Glomerular endothelial cell (primary cell): ENCODE data around the gene TMEM165. TPM values are rescaled to one million over a fixed set of nuclear protein-coding genes. Genes with fewer than 3 reads are reported as not detected.

ENCODE experiments used
- DNase-seq: peaks from one replicate; pipeline ENCODE4 v3.0.0-alpha.2; 2011; ENCODE audit warnings: low read depth, low spot score; ENCODE audit errors: extremely low read depth
- total RNA-seq: library from RNA; depleted of rRNA; stranded (reverse); fragments of >200 nt; gene quantifications from 2 replicates; pipeline ENCODE4 v1.2.3, GENCODE V29; 2015

The TMEM165 gene
- total RNA-seq, 1 donor from 2014 or later, result 228 TPM

DNA sequence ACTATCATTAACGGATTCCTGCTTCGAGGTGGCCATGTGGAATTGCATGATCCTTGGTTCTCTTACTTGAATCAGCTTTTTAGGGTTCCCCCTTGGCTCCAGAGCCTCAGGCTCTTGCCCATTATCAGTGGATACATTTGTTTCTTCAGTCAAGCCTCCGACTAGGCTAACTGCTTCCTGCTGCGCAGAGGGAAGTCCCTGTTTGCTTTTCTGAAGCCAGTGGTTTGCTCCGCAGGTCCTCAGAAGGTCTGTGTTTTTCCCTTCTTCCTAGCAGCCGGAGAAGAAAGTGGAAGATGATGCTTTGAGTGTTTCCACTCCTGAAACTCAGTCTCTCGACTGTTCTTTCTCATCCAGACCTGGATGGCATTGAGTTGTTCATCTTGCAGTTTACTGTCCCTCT is 29.1 kb upstream of the TMEM165 start:
- DNase-seq, result no peak

DNA sequence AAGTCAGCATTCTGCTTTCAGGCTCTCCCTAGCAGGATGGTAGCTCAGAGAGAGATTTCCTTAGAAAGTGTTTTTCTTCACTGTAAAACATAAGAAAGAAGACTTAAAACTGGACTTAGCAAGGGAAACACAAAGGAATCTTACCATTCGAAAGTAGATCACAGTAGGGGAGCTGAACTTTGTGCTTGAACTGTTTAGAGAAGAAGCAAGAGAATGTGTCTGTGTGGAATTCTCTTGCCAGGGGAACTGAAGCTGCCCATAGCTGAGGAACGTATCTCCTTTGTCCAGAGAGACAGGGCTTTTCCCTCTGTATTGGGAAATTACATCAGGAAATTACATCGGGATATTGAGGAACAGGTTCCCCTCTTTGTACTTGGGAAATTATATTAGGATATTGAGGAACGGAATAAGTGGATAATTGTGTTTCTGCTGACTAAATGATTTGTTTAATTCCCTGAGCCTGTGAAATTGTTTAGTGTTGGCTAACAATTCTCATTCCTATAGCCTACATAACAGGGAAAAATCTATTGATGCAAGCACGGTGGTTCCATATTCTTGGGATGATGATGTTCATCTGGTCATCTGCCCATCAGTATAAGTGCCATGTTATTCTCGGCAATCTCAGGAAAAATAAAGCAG is 28.6 kb upstream of the TMEM165 start:
- DNase-seq, result no peak

DNA sequence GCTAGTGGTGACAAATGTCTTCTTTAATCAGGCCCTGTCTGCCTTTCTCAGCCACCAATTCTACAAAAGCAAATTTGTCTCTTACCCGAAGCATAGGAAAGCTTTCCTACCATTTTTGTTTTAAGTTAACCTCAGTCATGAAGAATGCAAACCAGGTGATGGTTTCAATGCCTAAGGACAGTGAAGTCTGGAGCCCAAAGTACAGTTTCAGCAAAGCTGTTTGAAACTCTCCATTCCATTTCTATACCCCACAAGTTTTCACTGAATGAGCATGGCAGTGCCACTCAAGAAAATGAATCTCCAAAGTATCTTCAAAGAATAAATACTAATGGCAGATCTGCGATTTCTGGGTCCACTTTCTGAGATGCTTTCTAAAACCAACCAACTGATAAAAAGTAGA is 25.8 kb upstream of the TMEM165 start:
- no peak for DNase-seq

DNA sequence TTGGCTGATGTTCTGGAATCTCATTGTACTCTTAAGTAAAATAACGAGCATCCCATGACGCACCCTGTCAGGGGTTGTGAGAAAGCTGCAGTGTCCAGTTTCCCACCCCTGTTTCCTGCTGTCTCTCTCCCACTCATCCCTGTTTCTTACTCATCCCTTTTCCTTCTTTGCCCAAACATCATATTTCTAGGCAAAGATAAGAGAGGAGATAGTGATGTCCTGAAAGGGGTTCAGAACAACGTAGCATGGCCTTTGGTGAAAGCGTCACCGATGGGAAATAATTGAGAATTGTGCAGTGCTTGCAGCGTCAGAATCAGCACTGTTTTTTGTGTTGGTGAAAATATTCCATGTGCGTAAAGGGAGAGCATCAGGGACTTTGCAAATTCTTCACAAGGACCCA is 23.5 kb upstream of the TMEM165 start:
- no peak for DNase-seq

DNA sequence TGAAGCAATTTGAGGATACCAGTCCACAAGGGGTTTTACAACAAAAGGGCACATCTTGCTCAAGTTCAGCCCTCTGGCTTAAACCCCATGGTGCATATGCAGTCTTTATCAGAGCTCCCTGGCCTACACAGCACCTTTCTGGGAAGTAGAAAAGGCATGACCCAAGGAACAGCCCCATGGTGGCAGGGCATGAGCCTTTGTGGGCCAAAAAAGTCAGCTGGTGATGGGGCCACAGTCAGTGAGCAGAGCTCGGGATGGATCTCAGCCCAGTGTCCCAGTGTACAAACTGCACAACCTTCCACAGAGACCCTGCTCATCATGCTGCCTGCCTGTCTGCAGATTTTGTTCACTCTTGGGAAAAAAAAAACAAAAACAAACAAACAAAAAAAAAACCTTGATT is 22.3 kb upstream of the TMEM165 start:
- no peak for DNase-seq

DNA sequence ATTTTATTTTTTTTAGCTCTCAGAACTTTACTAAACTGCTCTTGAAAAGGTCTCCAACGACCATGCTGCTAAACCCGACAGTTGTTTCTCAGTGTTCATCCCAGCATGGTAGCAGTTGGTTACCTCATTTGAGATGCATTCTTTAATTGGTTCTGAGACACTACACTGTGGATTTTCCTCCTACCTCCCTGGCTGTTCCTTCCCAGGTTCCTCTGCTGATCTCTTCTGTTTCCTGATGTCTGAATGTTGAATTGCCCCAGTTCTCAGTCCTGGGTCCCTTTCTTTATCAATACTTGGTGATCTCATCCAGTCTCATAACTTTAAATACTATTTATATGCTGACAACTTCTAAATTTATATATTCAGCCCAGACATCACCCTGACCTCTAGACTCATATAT is 19.1 kb upstream of the TMEM165 start:
- DNase-seq, result no peak

DNA sequence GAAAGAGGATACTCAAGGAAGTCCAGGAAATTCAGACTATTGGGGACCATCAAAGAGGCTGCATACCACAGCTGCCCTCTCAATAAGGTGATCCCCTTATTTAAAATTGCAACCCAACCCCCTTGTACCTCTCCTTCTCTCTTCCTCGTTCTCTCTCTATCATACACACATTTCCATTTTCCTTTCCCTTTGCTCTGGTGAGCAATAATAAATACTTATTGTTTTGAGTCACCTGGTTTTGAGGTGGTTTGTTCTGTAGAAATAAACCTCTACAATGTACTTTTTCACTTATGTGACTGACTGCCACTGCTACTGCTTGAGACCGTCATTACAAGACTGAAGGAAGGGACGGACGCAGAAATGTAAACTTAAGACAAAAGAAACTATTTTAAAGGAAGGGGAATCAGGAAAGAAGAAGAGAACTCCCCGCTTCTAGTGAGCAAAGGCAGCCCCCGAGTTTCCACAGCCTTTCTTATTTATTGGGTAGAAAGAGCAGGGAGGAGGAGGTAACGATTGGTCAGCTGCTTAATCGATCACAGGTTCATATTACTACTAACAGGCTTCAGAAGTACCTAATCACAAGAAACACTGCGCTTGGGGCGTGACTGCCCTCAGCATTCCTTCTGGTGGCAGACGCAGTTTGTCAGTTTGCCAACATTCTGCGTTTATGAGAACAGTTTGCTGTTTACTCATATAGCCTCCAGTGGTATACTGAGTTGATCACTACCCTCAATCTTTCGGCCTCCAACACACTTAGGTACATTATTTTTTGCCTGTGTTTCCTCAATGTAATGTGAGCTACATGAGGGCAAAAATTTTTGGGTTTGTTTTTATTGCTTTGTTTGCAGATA is 16.9 kb upstream of the TMEM165 start:
- DNase-seq, result no peak

DNA sequence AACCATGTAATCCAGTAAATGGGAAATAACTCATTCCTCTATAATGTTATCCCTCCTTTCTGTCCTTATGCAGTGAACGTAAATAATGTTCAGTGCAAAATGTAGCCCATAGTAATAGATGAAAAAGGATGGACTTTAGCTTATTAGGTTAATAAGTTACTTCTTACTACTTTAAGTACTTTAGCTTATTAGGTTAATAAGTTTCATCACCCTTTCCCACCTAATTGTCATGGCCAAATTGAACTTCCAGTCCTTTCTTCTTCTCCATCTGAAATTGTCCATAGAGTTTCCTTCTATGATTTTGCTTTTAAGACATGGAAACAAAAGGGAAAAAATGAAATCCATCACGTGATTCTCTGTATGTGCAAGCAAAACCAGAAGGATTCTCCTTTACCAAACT is 15.2 kb upstream of the TMEM165 start:
- DNase-seq, result no peak

DNA sequence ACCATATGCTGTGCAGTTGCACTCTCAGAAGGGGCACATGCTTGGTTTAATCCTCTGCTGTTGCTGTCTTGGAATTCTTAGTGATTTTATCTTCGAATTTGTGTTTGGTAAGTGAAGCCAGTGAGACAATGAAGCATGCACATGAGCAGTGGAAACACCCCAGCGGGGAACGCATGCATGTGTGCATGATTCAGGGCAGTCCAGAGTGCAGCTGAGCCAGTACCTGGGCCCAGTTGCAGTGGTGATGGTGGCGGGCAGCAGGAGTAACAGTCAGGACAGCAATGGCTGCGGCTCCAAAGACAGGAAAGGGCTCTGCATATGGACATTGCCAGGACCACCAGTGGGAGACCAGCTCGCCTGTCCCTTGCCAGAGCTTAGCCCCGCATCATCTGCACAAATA is 14.3 kb upstream of the TMEM165 start:
- no peak for DNase-seq

DNA sequence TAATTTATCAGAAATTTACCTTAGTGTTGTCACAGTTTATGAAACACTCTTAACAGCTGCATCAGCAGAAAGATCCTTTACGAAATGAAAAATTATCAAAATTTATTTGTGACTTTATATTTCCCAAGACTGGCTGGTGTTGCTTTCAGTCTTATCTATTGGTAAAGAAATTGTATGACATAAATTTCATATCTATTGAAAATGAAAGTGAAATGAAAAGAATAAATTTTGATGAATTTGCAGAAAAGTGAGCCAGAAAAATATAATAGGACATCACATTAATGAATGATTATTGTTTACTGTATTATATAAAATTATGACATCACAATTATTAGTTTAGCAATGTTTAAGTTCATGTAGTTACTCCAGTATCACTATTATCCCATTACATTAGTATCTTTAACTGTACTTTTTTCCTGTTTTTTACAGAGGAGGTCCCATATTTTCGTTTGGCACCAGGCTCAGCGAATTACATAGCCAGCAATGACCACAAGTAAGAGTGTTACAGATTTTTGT is 13.2 kb upstream of the TMEM165 start:
- DNase-seq, result no peak

DNA sequence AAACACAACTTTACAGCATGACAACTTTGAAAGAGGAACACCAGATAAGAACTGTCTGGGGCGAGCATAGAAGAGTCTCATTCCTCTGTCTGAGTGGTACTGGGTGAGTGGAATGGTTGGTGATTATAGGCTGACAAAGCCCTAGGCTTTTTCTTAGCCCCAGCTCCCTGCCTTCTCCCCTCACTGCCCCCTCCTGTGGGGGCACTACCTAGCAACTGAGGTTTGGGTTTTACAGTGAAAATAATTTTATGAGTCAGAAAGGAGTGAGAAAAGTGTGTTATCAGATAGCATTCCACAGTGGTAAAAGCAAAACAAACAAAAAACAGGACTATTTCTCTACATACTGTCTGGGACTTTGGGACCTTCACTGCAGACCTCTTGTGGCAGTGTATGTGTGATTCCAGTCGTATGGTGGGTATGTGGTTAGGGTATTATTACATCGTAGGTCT is 10.5 kb upstream of the TMEM165 start:
- no peak for DNase-seq

DNA sequence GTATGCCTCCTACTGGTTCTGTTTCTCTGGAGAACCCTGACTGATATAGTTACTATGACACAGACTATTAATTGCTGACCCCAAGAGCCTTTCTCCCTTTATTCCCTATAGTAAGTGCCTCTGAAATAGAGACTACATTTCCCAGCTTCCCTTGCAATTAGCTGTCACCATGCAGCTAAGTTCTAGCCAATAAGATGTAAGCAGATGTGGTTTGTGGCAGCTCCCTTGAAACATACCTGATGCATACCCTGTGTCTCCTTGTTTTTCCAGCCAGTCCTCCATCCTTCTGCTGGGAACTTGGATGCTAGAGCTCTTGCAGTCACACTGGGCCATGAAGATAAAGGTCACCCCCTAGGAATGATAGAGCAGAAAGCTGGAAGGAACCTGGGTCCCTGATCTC is 9.7 kb upstream of the TMEM165 start:
- DNase-seq, result no peak

DNA sequence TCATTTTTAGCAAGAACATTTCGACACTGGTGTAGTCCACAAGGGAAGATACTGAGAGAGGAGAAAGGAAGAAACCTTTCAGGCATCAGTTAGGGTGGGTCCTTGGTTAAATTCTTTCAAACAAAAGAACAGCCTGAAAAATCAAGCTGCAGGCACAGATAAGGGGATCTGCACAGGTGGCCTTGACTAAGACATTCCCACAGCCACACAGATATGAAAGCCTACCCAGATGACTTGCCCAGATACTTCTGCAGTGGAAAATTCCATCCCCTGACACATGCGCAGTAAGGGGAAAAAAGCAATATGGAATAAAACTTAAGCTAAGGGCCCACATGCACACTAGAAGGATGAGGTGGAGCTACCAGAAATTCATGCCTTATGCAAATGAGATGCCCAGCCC is 8.9 kb upstream of the TMEM165 start:
- DNase-seq, result no peak

DNA sequence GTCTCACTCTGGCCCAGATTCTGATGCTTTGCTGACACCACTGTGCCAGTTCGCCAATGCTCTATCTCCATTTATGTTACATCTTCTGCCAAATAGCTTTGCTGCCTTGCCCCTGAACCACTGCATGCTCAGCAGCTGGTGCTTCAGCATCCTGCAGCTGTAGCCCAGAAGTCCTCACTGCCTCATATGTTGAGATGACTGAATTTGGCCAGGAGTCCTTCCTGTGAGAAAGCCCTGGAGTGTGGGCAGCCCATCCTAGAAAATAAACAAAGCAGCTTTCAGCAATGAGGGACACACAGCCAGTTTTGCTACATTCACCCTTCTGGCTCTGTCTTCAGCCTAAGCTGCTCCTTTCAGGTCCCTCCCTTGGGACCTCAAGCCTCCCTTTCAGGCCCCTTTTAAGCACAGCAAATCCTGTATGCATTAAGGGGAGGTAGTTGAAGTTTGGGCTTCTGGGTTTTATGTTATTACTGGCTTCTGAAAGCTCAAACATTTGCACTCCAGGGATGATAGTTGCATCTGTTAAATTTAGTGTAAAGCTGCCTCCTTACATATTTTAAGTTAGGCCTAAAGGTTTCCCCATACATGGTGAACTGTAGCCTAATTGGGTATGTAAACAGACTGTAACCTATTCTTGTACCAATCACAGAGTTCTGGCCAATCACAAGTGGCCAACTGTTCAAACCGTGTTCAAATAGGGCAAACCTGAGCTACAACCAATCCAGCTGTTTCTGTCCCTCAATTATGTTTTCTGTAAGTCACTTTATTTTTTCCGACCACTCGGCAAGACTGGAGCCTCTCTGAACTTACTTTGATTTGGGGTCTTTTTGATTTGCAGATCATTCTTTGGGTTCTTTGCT is 2.1 kb upstream of the TMEM165 start:
- DNase-seq, result no peak

DNA sequence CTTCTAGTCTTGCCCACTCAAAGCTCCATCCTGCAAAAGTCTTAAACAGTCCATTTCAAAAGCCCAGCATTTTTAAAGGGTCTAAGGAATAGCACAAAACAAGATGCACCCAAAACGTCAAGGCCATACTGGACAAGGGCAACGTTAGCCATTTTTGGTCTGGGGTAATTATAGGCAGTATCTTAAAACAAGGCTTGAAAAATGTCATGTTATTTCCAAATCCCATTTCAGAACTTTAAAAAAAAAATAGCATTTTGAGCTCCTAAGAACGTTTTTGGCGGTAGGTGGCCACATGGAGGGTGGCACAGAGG is 584 bp upstream of the TMEM165 start:
- DNase-seq, result no peak

DNA sequence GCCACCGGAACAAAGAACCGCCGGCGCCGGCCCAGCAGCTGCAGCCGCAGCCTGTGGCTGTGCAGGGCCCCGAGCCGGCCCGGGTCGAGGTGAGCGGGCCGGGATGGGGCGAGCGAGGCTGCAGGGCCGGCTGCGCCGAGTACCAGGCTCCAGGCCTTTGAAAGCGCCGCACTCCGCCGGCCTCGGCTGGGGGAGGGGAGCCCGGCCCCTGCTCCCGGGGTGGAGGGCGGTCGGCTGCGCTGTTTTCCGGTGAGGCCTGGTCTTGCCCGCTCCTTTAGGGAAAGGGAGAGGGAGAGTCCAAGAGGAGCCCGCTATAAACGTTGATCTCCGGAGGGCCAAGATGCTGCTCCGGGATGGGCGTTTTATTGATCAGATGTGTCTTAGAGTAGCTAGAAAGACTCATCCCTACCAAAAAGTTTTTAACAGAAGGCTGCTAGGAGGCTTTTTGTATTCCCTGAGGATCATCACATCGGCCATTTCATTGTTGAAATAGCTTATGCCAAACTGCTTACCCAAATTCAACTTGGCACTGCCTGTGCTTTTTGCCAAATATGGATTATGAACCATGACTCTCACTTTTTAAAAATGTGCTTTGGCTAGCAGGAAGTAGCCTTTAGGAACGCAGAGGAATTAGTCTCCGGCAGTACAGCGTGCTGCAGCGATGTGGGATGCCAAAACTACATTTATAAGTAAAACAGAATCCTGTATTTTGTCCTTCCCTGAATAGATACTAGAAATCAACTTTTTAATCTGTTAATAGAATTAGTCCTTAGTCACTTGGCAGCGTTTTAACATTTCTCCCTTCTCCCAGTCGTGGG is 760 bp downstream of the TMEM165 start:
- DNase-seq, result no peak

DNA sequence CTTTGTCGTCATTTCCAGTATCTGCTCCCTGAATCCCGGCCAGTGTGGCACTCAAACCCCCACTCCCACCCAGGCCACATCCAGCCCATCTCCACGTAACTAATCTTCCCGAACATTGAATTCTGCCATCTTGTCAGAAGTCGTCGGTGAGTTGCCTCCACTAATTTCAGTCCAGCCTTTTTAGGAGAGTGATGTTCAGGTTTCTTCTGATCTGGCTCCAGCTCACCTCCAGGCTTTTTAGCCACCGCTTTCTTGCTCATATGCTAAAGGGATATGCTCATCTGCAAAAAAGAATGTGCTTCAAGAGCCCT is 1.3 kb downstream of the TMEM165 start:
- no peak for DNase-seq

DNA sequence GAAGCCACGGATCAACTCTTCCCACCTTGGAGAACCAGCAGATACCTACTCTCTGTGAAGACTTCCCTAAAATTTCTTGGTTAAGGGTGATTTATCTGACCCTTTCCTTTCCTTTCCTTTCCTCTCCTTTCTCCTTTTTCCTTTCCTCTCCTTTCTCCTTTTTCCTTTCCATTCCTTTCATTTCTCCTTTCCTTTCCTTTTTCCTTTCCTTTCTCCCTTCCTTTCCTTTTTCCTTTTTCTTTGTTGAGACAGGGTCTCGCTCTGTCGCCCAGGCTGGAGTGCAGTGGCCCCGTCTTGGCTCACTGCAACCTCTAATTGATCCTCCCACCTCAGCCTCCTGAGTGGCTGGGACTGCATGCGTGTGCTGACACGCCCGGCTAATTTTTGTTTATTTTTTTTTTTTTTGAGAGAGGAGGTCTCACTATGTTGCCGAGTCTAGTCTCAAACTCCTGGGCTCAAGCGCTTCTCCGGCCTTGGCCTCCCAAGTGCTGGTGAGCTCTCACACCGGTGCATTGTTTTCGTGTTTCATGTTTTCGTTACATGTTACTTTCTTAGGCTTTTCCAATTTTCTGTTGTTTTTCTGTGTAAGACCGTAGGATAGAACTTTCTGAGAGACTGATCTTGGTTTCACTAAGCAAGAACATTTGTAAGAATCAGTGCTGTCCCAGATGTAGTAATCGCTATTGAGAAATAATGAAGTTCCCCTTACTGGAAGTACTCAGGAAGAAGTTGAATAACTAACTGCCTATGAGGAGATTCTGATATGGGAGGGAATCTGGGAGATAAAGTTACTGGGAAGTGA is 2.0 kb downstream of the TMEM165 start:
- DNase-seq, result no peak

DNA sequence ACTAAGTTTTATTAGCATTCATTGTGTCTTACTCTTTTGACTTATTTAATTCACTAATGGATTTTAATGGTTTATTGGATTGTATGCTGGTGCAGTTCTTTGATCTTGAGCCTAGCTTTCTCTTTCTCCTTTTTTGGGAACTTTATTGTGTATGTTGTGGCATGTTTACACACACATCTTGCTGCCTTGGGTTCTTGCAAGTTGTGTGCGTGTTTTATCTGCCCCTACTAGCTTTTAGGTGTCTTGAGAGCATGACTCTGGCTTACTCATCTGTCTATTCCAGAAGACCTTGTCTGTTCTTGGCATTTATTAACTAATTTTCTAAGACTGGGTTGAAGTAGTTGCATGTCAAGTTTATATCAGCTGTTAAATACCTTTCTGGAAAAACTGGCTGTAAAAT is 2.7 kb downstream of the TMEM165 start:
- DNase-seq, result no peak

DNA sequence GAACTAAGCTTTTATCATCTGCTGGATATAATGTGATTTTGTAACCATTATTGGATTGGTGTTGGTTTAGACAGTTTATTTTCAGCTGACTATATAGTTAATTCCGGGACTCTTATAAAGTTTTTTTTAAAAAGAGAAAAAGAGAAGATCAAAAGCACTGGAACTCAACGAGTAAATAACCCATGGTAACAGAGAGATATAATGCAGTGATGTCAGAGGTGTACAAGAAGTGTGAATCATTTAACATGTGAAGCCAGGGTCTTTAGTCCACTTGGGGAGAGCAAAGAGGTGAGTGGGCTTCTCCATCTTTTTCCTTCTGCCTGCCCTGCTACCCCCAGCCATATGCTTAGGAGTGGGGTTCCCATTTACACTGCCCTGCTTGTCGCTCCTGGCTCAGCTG is 3.2 kb downstream of the TMEM165 start:
- no peak for DNase-seq
